Activated CD8-positive, alpha-beta memory T cell treated with anti-CD3 and anti-CD28 coated beads for 4 hours (primary cell): ENCODE results near the gene RPUSD1.
"Not testable (repeated sequence)": the region's sequence is repeated elsewhere in the genome, so short reads cannot be mapped to it uniquely, and the experiment has no call there.

ENCODE experiments used
- DNase-seq, 2 donors: peaks; one replicate each; pipeline ENCODE4 v3.0.0-alpha.2; 2020; ENCODE audit warnings: low read depth in 2 of 2

Gene RPUSD1

GRCh38 chr16:787978-788398 lies at the start of gene RPUSD1:
RPUSD1 (minus strand) TSS chr16:788381; CDS start chr16:787737, 644 bp downstream.
- DNase-seq = no peak

GRCh38 chr16:836822-837221 lies 48.6 kb upstream of the RPUSD1 start:
- DNase-seq = not testable (repeated sequence)

- no peak for DNase-seq
Measured at GRCh38 chr16:836221-836620, 48.0 kb upstream of the RPUSD1 start.

GRCh38 chr16:835373-835772 lies 47.2 kb upstream of the RPUSD1 start:
- no peak for DNase-seq

GRCh38 chr16:833411-833810 lies 45.2 kb upstream of the RPUSD1 start:
- no peak for DNase-seq

GRCh38 chr16:832652-833336 lies 44.6 kb upstream of the RPUSD1 start:
- no peak for DNase-seq

- DNase-seq = no peak
Measured at GRCh38 chr16:831571-832413, 43.6 kb upstream of the RPUSD1 start.

GRCh38 chr16:830871-831570 lies 42.8 kb upstream of the RPUSD1 start:
- no peak for DNase-seq

GRCh38 chr16:830107-830870 lies 42.1 kb upstream of the RPUSD1 start:
- no peak for DNase-seq

GRCh38 chr16:828891-829290 lies 40.7 kb upstream of the RPUSD1 start:
- DNase-seq = no peak

- no peak for DNase-seq
Measured at GRCh38 chr16:827513-827912, 39.3 kb upstream of the RPUSD1 start.

- DNase-seq = no peak
Measured at GRCh38 chr16:825341-826061, 37.3 kb upstream of the RPUSD1 start.

- DNase-seq = no peak
Measured at GRCh38 chr16:824601-825000, 36.4 kb upstream of the RPUSD1 start.

GRCh38 chr16:824194-824593 lies 36.0 kb upstream of the RPUSD1 start:
- DNase-seq = no peak

- no peak for DNase-seq
Measured at GRCh38 chr16:822909-823297, 34.7 kb upstream of the RPUSD1 start.

GRCh38 chr16:822174-822908 lies 34.2 kb upstream of the RPUSD1 start:
- no peak for DNase-seq

- no peak for DNase-seq
Measured at GRCh38 chr16:821751-822150, 33.6 kb upstream of the RPUSD1 start.

- DNase-seq = no peak
Measured at GRCh38 chr16:820748-821147, 32.6 kb upstream of the RPUSD1 start.

GRCh38 chr16:820044-820408 lies 31.8 kb upstream of the RPUSD1 start:
- not testable (repeated sequence) for DNase-seq

- no peak for DNase-seq
Measured at GRCh38 chr16:819336-820043, 31.3 kb upstream of the RPUSD1 start.
